ENCODE data around the gene CAVIN2.

DNA sequence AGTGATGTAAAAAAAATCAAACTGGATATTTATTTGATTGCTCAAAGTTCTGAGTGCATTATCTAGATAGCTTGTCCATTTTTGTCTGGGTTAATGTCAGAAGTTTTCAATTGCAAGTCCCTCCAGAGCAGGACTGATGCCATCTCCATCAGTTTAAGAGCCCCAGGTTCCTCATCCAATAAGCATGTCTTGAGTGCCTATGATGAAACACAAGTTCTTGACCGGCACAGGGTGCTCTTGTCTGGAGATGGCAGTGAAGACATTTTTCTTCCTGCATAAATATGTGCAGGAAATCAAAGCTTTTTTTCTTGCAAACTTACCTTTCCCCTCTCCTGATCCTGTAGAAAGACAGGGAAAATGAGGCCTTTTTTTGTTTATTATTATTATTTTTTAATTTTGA lies 31.9 kb downstream of the CAVIN2 start:
- TF ChIP-seq RCOR1 (IDR thresholded peaks at IDR 0.05; ENCODE audit: low read depth, low read length) (no peak), POLR2A (IDR thresholded peaks at IDR 0.05; ENCODE audit: low read length) (no peak), GATA3 (IDR thresholded peaks at IDR 0.05; ENCODE audit: borderline replicate concordance) (no peak)
- TF ChIP-seq, protein P1, sequence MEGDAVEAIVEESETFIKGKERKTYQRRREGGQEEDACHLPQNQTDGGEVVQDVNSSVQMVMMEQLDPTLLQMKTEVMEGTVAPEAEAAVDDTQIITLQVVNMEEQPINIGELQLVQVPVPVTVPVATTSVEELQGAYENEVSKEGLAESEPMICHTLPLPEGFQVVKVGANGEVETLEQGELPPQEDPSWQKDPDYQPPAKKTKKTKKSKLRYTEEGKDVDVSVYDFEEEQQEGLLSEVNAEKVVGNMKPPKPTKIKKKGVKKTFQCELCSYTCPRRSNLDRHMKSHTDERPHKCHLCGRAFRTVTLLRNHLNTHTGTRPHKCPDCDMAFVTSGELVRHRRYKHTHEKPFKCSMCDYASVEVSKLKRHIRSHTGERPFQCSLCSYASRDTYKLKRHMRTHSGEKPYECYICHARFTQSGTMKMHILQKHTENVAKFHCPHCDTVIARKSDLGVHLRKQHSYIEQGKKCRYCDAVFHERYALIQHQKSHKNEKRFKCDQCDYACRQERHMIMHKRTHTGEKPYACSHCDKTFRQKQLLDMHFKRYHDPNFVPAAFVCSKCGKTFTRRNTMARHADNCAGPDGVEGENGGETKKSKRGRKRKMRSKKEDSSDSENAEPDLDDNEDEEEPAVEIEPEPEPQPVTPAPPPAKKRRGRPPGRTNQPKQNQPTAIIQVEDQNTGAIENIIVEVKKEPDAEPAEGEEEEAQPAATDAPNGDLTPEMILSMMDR (IDR thresholded peaks at IDR 0.05) = no peak
